GM12878 (cell line): ENCODE results near the gene UQCR11. TPM values are rescaled to one million over a fixed set of nuclear protein-coding genes. Genes with fewer than 3 reads are reported as not detected.

Source experiments
- ATAC-seq: fragments of 200-7000 bp; cut with Tn5 transposase; 3 replicates; pipeline ENCODE4 v1.9.1; 2020; ENCODE audit warnings: mild to moderate bottlenecking, moderate library complexity
- BruUV-seq: library from RNA; stranded (reverse); fragments of 400-500 nt; replicated peaks from 2 replicates; lab custom pipeline; 2021; lab: Mats Ljungman, UMichigan
- CTCF ChIA-PET: fragments of 300-600 bp; sonication (Branson Sonifier 250); formaldehyde crosslinking; extraction: SDS; loops from one replicate; lab custom pipeline; 2021; ENCODE audit warnings: inconsistent platforms; lab: Yijun Ruan, JAX
- POLR2A ChIA-PET: fragments of 350-600 bp; formaldehyde crosslinking; extraction: SDS; loops from one replicate; lab custom pipeline; 2021; ENCODE audit warnings: inconsistent platforms; lab: Charles Lee
- RAD21 ChIA-PET: fragments of 300-600 bp; sonication (Branson Sonifier 250); formaldehyde crosslinking; loops from one replicate; lab custom pipeline; 2023; ENCODE audit warnings: antibody characterized with exemption; ENCODE audit not compliant: unreplicated experiment; lab: Charles Lee
- SMC1A ChIA-PET: fragments of 300-600 bp; sonication (Branson Sonifier 250); formaldehyde crosslinking; loops from one replicate; lab custom pipeline; 2023; ENCODE audit not compliant: unreplicated experiment, uncharacterized antibody; lab: Charles Lee
- DNase-seq: peaks from one replicate; pipeline ENCODE4 v3.0.0-alpha.2; 2011; ENCODE audit warnings: low read depth, low spot score
- FAIRE-seq: peaks from 3 replicates; lab custom pipeline; 2011; peaks lifted over from hg19 to GRCh38; lab: Jason Lieb, UNC
- H2AFZ ChIP-seq: 2 replicates; pipeline ENCODE4 v1.6.0; 2011; ENCODE audit warnings: low read depth, low read length, control low read depth; ENCODE audit not compliant: control insufficient read depth
- H3K27ac ChIP-seq: 2 replicates; pipeline ENCODE4 v1.5.1; 2011; ENCODE audit warnings: control low read depth; ENCODE audit not compliant: control insufficient read depth, insufficient read depth
- H3K27me3 ChIP-seq, 2 experiments: replicated peaks in 1 of 2; 2 replicates each; pipeline versions ENCODE4 v1.6.0 to v1.6.1; 2011; ENCODE audit warnings: low read length in 1 of 2; ENCODE audit not compliant: control insufficient read depth in 2 of 2, insufficient read depth in 2 of 2
- H3K36me3 ChIP-seq, 2 experiments: 2 replicates each; pipeline ENCODE4 v1.5.1; 2011; ENCODE audit warnings: low read length in 1 of 2; ENCODE audit not compliant: control insufficient read depth in 2 of 2, insufficient read depth in 2 of 2
- H3K4me1 ChIP-seq: 2 replicates; pipeline ENCODE4 v1.6.1; 2011; ENCODE audit warnings: mild to moderate bottlenecking, low read length, moderate library complexity, mixed read lengths; ENCODE audit not compliant: control insufficient read depth, insufficient read depth
- H3K4me2 ChIP-seq: 2 replicates; pipeline ENCODE4 v1.6.0; 2011; ENCODE audit warnings: control low read depth; ENCODE audit not compliant: control insufficient read depth, insufficient read depth
- H3K4me3 ChIP-seq: fragments of 200-600 bp; sonication (generic); 2 replicates; pipeline ENCODE4 v1.5.1; 2016
- H3K79me2 ChIP-seq: 2 replicates; pipeline ENCODE4 v1.6.0; 2011; ENCODE audit warnings: low read length; ENCODE audit not compliant: control insufficient read depth, insufficient read depth
- H3K9ac ChIP-seq: 2 replicates; pipeline ENCODE4 v1.8.0; 2011; ENCODE audit warnings: low read length, control low read depth, mixed read lengths; ENCODE audit not compliant: control insufficient read depth, insufficient read depth
- H3K9me3 ChIP-seq: replicated peaks from 3 replicates; pipeline ENCODE4 v1.5.1; 2011; ENCODE audit warnings: mild to moderate bottlenecking, low read length; ENCODE audit not compliant: control insufficient read depth, insufficient read depth
- H4K20me1 ChIP-seq: 2 replicates; pipeline ENCODE4 v1.6.0; 2011; ENCODE audit not compliant: control insufficient read depth, insufficient read depth
- ATF7 ChIP-seq: fragments of 450-650 bp; IDR thresholded peaks from 2 replicates; pipeline ENCODE4 v1.6.1; 2016; ENCODE audit warnings: low read depth, mild to moderate bottlenecking
- ESRRA ChIP-seq: IDR thresholded peaks from 2 replicates; pipeline ENCODE4 v1.6.1; 2012; ENCODE audit warnings: mild to moderate bottlenecking, low read length, improper control_type of control experiment
- JUNB ChIP-seq: IDR thresholded peaks from 2 replicates; pipeline ENCODE4 v1.6.1; 2016; ENCODE audit warnings: antibody characterized with exemption, mild to moderate bottlenecking
- MTA3 ChIP-seq: IDR thresholded peaks from 2 replicates; pipeline ENCODE4 v1.6.1; 2012; ENCODE audit warnings: low read length, inconsistent platforms, borderline replicate concordance
- POLR2AphosphoS2 ChIP-seq: IDR thresholded peaks from 2 replicates; pipeline ENCODE4 v1.6.1; 2011; ENCODE audit warnings: low read depth, mild to moderate bottlenecking, low read length, improper control_type of control experiment, moderate library complexity
- WGBS: methylation state at CpG from one replicate; pipeline ENCODE4 v1.1.6; 2016; ENCODE audit warnings: low lambda C conversion rate; ENCODE audit not compliant: insufficient replicate concordance, insufficient coverage; ENCODE audit errors: missing lambda C conversion rate; 5-methylcytosine and 5-hydroxymethylcytosine counted together
- in situ Hi-C: fragments of 300-500 bp; cut with MboI; formaldehyde crosslinking; loops from 9 replicates; pipeline ENCODE4 v1.14.3; 2018; ENCODE audit warnings: mixed read lengths
- intact Hi-C: fragments of 100-400 bp; cut with micrococcal nuclease; formaldehyde crosslinking; loops from one replicate; pipeline ENCODE4 v1.14.2; 2022; ENCODE audit not compliant: unreplicated experiment
- polyA plus RNA-seq, 11 experiments: library from polyadenylated mRNA; depleted of rRNA in 4 of 11; unstranded in 6 of 11; stranded (reverse) in 5 of 11; fragments of >200 nt; fragmentation: Nextera tagmentation in 4 of 11; fragmentation: Illumina TruSeq in 1 of 11; extraction: Ambion mirVana in 4 of 11; extraction: Trizol in 1 of 11; gene quantifications; 1 replicate in 1 of 11; 2 replicates in 10 of 11; pipeline versions ENCODE4 v1.2.1 to v1.2.3, GENCODE V29; 2011 to 2016; ENCODE audit warnings: inconsistent platforms in 2 of 11, missing spikeins in 2 of 11, low read depth in 1 of 11
- total RNA-seq, 4 experiments: library from RNA; depleted of rRNA in 3 of 4; stranded (reverse); fragments of >200 nt in 3 of 4; fragmentation: Illumina TruSeq in 1 of 4; extraction: Trizol in 1 of 4; gene quantifications; 2 replicates each; pipeline versions ENCODE4 v1.2.1 to v1.2.3, GENCODE V29; 2013 to 2021
- TF ChIP-seq, protein P1 (sequence below): fragments of 450-650 bp; IDR thresholded peaks from 2 replicates; pipeline ENCODE4 v1.6.1; 2017; ENCODE audit warnings: mild to moderate bottlenecking, moderate library complexity
- TF ChIP-seq, protein P2 (sequence below): fragments of 450-650 bp; IDR thresholded peaks from 2 replicates; pipeline ENCODE4 v1.6.1; 2017; ENCODE audit warnings: mild to moderate bottlenecking, low read depth, inconsistent platforms; ENCODE audit not compliant: poor library complexity, severe bottlenecking
- TF ChIP-seq, protein P3 (sequence below): fragments of 150-350 bp; IDR thresholded peaks from 2 replicates; pipeline ENCODE4 v1.6.1; 2016; ENCODE audit warnings: low read depth, low read length

Gene UQCR11
- total and polyA plus RNA-seq, 10 of the 15 experiments (the other 5 are each of a cell fraction or from before 2014, with no cell fraction given) = 28.6 to 586 (median 193) TPM

DNA sequence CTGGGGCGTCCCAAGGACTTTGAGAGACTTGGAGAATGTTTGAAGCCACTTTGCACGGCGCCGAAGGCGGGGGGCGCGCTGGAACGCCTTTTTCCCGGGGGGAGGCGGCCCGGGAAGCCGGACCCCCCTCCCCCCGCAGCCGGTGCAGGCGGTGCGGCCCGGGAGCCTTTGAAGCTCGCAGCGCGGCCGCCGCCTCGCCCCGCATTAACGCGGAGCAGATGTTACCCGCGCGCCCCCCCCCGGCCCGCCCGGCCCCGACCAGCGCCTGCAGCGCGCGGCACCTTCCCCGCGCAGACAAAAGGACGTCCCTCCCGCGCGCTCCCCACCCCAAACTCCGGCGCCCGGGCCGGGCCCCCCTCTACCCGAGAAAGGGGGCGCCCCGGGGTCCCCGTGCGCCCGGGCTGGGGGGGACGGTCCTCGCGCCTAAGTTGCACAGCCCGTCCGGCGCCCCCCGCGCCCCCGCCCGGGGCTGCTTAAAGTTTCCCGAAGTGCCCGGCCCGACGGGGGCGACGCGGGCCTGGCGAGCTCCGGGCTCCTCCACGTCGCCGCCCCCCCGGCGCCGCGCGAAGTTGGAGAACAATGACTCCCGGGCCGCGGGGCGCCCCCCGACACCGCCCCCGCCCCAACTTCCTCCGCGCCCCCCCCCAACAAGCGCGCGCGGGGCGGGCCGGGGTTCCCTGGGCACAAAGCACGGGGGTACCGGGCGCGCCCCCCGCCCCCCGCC is 46.5 kb upstream of the UQCR11 start (continued):
- TF ChIP-seq, protein P1, sequence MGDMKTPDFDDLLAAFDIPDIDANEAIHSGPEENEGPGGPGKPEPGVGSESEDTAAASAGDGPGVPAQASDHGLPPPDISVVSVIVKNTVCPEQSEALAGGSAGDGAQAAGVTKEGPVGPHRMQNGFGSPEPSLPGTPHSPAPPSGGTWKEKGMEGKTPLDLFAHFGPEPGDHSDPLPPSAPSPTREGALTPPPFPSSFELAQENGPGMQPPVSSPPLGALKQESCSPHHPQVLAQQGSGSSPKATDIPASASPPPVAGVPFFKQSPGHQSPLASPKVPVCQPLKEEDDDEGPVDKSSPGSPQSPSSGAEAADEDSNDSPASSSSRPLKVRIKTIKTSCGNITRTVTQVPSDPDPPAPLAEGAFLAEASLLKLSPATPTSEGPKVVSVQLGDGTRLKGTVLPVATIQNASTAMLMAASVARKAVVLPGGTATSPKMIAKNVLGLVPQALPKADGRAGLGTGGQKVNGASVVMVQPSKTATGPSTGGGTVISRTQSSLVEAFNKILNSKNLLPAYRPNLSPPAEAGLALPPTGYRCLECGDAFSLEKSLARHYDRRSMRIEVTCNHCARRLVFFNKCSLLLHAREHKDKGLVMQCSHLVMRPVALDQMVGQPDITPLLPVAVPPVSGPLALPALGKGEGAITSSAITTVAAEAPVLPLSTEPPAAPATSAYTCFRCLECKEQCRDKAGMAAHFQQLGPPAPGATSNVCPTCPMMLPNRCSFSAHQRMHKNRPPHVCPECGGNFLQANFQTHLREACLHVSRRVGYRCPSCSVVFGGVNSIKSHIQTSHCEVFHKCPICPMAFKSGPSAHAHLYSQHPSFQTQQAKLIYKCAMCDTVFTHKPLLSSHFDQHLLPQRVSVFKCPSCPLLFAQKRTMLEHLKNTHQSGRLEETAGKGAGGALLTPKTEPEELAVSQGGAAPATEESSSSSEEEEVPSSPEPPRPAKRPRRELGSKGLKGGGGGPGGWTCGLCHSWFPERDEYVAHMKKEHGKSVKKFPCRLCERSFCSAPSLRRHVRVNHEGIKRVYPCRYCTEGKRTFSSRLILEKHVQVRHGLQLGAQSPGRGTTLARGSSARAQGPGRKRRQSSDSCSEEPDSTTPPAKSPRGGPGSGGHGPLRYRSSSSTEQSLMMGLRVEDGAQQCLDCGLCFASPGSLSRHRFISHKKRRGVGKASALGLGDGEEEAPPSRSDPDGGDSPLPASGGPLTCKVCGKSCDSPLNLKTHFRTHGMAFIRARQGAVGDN = no peak
- TF ChIP-seq POLR2AphosphoS2 = no peak
- TF ChIP-seq ESRRA = no peak
- TF ChIP-seq, all 136 proteins: peak for 8

DNA sequence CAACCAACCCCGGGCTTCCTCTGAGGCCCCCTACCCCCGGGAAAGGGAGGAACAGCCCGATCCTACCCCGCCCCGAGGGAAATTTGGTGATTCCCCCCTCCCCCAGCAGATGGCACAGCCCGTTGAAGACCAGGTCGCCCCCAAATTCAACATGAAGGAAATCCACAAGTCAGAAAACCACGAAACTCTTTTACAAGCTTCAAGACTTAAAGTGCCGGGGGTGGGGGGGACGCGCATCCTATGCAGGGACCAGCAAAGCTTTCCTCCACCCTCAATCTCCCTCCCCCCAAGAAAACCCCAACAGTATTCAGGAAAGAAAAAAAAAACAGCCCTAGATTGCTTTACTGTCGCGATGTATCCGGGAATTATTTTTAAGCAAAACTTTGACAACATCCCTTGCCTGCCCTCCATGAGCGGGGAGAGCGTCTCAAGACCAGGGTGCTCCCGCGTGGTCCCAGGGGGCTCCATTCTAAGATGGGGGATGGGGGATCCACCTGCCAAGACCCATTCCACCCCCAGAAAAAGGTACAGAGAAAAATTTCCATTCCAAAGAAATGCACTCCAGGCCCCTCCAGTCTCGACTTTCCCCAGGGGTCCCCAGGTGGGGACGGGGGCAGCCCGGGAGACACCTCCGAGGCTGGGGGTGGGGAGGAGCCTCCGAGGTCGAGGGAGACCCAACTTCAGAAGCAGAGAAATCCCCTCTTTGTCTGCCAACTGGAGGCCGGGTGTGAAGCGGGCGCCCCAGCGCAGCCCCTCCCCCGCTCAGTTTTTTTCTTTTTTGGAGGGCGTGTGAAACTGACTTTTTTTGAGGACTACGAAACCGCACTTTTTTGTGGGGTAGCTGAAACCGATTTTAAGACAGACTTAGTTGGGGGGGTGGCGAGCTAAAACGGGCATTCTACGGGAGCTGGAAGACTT is 45.6 kb upstream of the UQCR11 start:
- BruUV-seq = TSS peak; percentile 58
- H3K27ac ChIP-seq = peak overlapping the region; percentile 90
- 0 out of 2 replicates have a peak, but pooled peaks have one; percentile 15 for TF ChIP-seq ATF7
- TF ChIP-seq, protein P2, sequence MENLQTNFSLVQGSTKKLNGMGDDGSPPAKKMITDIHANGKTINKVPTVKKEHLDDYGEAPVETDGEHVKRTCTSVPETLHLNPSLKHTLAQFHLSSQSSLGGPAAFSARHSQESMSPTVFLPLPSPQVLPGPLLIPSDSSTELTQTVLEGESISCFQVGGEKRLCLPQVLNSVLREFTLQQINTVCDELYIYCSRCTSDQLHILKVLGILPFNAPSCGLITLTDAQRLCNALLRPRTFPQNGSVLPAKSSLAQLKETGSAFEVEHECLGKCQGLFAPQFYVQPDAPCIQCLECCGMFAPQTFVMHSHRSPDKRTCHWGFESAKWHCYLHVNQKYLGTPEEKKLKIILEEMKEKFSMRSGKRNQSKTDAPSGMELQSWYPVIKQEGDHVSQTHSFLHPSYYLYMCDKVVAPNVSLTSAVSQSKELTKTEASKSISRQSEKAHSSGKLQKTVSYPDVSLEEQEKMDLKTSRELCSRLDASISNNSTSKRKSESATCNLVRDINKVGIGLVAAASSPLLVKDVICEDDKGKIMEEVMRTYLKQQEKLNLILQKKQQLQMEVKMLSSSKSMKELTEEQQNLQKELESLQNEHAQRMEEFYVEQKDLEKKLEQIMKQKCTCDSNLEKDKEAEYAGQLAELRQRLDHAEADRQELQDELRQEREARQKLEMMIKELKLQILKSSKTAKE = peak; percentile 64
- no peak for TF ChIP-seq JUNB
- TF ChIP-seq, protein P3, sequence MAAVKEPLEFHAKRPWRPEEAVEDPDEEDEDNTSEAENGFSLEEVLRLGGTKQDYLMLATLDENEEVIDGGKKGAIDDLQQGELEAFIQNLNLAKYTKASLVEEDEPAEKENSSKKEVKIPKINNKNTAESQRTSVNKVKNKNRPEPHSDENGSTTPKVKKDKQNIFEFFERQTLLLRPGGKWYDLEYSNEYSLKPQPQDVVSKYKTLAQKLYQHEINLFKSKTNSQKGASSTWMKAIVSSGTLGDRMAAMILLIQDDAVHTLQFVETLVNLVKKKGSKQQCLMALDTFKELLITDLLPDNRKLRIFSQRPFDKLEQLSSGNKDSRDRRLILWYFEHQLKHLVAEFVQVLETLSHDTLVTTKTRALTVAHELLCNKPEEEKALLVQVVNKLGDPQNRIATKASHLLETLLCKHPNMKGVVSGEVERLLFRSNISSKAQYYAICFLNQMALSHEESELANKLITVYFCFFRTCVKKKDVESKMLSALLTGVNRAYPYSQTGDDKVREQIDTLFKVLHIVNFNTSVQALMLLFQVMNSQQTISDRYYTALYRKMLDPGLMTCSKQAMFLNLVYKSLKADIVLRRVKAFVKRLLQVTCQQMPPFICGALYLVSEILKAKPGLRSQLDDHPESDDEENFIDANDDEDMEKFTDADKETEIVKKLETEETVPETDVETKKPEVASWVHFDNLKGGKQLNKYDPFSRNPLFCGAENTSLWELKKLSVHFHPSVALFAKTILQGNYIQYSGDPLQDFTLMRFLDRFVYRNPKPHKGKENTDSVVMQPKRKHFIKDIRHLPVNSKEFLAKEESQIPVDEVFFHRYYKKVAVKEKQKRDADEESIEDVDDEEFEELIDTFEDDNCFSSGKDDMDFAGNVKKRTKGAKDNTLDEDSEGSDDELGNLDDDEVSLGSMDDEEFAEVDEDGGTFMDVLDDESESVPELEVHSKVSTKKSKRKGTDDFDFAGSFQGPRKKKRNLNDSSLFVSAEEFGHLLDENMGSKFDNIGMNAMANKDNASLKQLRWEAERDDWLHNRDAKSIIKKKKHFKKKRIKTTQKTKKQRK = no peak
- 0 out of 2 replicates have a peak, but pooled peaks have one; percentile 1 for TF ChIP-seq MTA3

More for the DNA sequence above, 45.6 kb upstream of the UQCR11 start:
- DNase-seq (peak; percentile 56), FAIRE-seq (peak; percentile 65), ATAC-seq (peak; percentile 3)
- Histone ChIP-seq H2AFZ (no peak overlapping the region), H3K27me3 (no peaks in the 10 kb centered on the region), H3K4me3 (peak overlapping the region; percentile 91), H3K4me1 (peaks cover 30% of the 10 kb centered on the region), H3K36me3 (peaks cover 4 to 7% of the 10 kb centered on the region in 2 experiments; a peak in 3 of 4 replicates), H4K20me1 (no peaks in the 10 kb centered on the region), H3K9me3 (no peaks in the 10 kb centered on the region), H3K4me2 (peak overlapping the region; percentile 83), H3K9ac (peak overlapping the region; percentile 76), H3K79me2 (peaks cover 57% of the 10 kb centered on the region)
- 1% methylated on average over 36 of the region's 36 CpGs for WGBS
- ChIA-PET CTCF (interaction anchor here (0.6 to 2.2 kb wide), 10 partner anchors 10 to 60 kb away, joined by 3 to 10 read pairs (median 4); no protein-coding TSS in a partner anchor), SMC1A (interaction anchor here (1.8 to 3.3 kb wide), 4 partner anchors 16 to 58 kb away, joined by 4 to 30 read pairs (median 7); partner anchors contain the start of gene MBD3), RAD21 (interaction anchor here (0.7 to 3.1 kb wide), 10 partner anchors 14 to 105 kb away, joined by 3 to 19 read pairs (median 4); partner anchors contain the start of gene UQCR11), POLR2A (interaction anchor here (0.5 to 2.7 kb wide), 11 partner anchors 11 to 679 kb away, joined by 3 to 13 read pairs (median 6); partner anchors contain the start of gene MBD3)
- in situ Hi-C loops (no loop called here), intact Hi-C loops (loop anchor here (2.0 kb wide), 2 partner anchors 18 to 32 kb away; no protein-coding TSS in a partner anchor)
